ENCODE data around the gene CLP1. TPM values are rescaled to one million over a fixed set of nuclear protein-coding genes. Genes with fewer than 3 reads are reported as not detected.

The CLP1 gene
- total RNA-seq, 1 experiment from 2014 or later, result 16.9 TPM

DNA sequence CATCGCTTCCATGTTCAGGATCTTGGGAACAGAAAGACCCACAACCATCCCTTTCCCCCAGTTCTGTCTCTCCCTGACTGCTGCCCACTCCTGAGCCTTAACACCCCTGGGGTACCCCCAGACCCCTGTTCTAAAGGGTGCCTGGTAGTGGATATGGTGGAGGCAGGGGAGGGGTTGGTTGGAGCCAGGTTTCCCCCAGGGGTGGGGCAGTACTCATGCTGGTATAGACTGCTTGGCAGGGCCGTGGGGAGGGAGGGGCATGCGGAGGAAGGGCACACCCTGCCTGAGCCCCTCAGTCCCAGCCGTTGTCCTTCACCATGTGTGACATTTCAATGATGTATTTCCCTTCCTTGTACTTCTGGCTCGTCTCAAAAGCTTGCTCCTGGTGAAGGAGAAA lies 11.9 kb upstream of the CLP1 start:
- H3K36me3 ChIP-seq (ENCODE audit: insufficient read depth, low read length), result no peaks in the 10 kb centered on the region
- no peaks in the 10 kb centered on the region for H3K9me2 ChIP-seq (replicated peaks; ENCODE audit: insufficient read depth, low read length)
- H3K27me3 ChIP-seq (ENCODE audit: low read length), result no peaks in the 10 kb centered on the region; the same call in 1 of the 2 replicates
- no peaks in the 10 kb centered on the region for H3K79me2 ChIP-seq (ENCODE audit: low read length)
- no peak overlapping the region for H3K4me3 ChIP-seq (ENCODE audit: low read length)
- no peaks in the 10 kb centered on the region for H3K9me3 ChIP-seq (ENCODE audit: low read length)
- no peak overlapping the region for H2AFZ ChIP-seq (ENCODE audit: low read length)
- H4K20me1 ChIP-seq (ENCODE audit: insufficient read depth, low read depth, low read length), result no peaks in the 10 kb centered on the region
- H3K4me2 ChIP-seq (ENCODE audit: low read depth, low read length, poor library complexity, severe bottlenecking), result no peak overlapping the region
- H3K27ac ChIP-seq (ENCODE audit: low read length), result no peak overlapping the region
- H3K9ac ChIP-seq (ENCODE audit: low read length), result no peak overlapping the region
- no peak for DNase-seq
- H3K4me1 ChIP-seq (ENCODE audit: low read length), result peaks cover 11% of the 10 kb centered on the region

GRCh38 chr11:57646194-57646798 lies 11.3 kb upstream of the CLP1 start:
- peaks cover 8% of the 10 kb centered on the region for H3K4me1 ChIP-seq (ENCODE audit: low read length)
- H3K9ac ChIP-seq (ENCODE audit: low read length), result no peak overlapping the region
- no peaks in the 10 kb centered on the region for H4K20me1 ChIP-seq (ENCODE audit: insufficient read depth, low read depth, low read length)
- H3K27ac ChIP-seq (ENCODE audit: low read length), result no peak overlapping the region
- H3K9me3 ChIP-seq (ENCODE audit: low read length), result no peaks in the 10 kb centered on the region
- no peaks in the 10 kb centered on the region for H3K36me3 ChIP-seq (ENCODE audit: insufficient read depth, low read length)
- H3K4me2 ChIP-seq (ENCODE audit: low read depth, low read length, poor library complexity, severe bottlenecking), result no peak overlapping the region
- H3K4me3 ChIP-seq (ENCODE audit: low read length), result no peak overlapping the region
- no peak overlapping the region for H2AFZ ChIP-seq (ENCODE audit: low read length)
- no peaks in the 10 kb centered on the region; the same call in 1 of the 2 replicates for H3K27me3 ChIP-seq (ENCODE audit: low read length)
- no peaks in the 10 kb centered on the region for H3K9me2 ChIP-seq (replicated peaks; ENCODE audit: insufficient read depth, low read length)
- no peaks in the 10 kb centered on the region for H3K79me2 ChIP-seq (ENCODE audit: low read length)
- DNase-seq, result no peak

DNA sequence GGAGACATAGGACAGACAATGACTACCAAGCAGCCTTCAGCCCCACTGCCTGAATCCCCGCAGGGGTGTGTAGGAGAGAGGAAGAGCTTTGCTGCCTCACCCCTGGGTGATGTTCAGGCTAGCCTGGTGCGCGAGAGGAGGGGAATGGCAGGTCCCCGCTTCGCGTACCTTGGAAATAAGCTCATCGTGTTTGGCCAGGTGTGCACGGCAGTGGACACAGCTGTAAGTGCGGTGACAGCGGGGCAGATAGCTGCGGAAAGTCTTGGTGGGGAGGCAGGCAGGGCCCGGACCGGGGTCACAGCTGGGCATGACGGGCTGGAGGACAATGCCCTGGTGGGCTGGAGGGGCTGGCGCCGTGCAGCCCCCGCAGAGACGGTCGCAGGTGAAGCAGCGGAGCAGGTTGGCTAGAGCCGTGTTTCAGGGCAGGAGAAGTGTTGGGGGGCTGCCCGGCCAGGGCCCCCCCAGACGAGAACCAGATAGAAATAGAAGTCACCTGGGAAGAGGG lies 10.7 kb upstream of the CLP1 start:
- H3K9ac ChIP-seq (ENCODE audit: low read length), result no peak overlapping the region
- no peaks in the 10 kb centered on the region for H4K20me1 ChIP-seq (ENCODE audit: insufficient read depth, low read depth, low read length)
- H3K27ac ChIP-seq (ENCODE audit: low read length), result no peak overlapping the region
- no peak for DNase-seq
- H2AFZ ChIP-seq (ENCODE audit: low read length), result no peak overlapping the region
- H3K36me3 ChIP-seq (ENCODE audit: insufficient read depth, low read length), result no peaks in the 10 kb centered on the region
- no peaks in the 10 kb centered on the region; the same call in 1 of the 2 replicates for H3K27me3 ChIP-seq (ENCODE audit: low read length)
- no peak overlapping the region for H3K4me3 ChIP-seq (ENCODE audit: low read length)
- no peak overlapping the region for H3K4me2 ChIP-seq (ENCODE audit: low read depth, low read length, poor library complexity, severe bottlenecking)
- H3K4me1 ChIP-seq (ENCODE audit: low read length), result peaks cover 8% of the 10 kb centered on the region
- no peaks in the 10 kb centered on the region for H3K9me3 ChIP-seq (ENCODE audit: low read length)
- H3K9me2 ChIP-seq (replicated peaks; ENCODE audit: insufficient read depth, low read length), result no peaks in the 10 kb centered on the region
- no peaks in the 10 kb centered on the region for H3K79me2 ChIP-seq (ENCODE audit: low read length)

- no peak overlapping the region for H3K4me3 ChIP-seq (ENCODE audit: low read length)
- no peak overlapping the region for H3K9ac ChIP-seq (ENCODE audit: low read length)
- no peak for DNase-seq
- H2AFZ ChIP-seq (ENCODE audit: low read length), result no peak overlapping the region
- H3K27me3 ChIP-seq (ENCODE audit: low read length), result no peaks in the 10 kb centered on the region; the same call in 1 of the 2 replicates
- no peaks in the 10 kb centered on the region for H3K9me2 ChIP-seq (replicated peaks; ENCODE audit: insufficient read depth, low read length)
- H3K9me3 ChIP-seq (ENCODE audit: low read length), result no peaks in the 10 kb centered on the region
- H3K4me1 ChIP-seq (ENCODE audit: low read length), result peaks cover 8% of the 10 kb centered on the region
- H3K4me2 ChIP-seq (ENCODE audit: low read depth, low read length, poor library complexity, severe bottlenecking), result no peak overlapping the region
- H4K20me1 ChIP-seq (ENCODE audit: insufficient read depth, low read depth, low read length), result no peaks in the 10 kb centered on the region
- H3K36me3 ChIP-seq (ENCODE audit: insufficient read depth, low read length), result no peaks in the 10 kb centered on the region
- no peaks in the 10 kb centered on the region for H3K79me2 ChIP-seq (ENCODE audit: low read length)
- H3K27ac ChIP-seq (ENCODE audit: low read length), result no peak overlapping the region
Measured at GRCh38 chr11:57647372-57647771, 10.2 kb upstream of the CLP1 start.

GRCh38 chr11:57647960-57648800 lies 9.4 kb upstream of the CLP1 start:
- no peak overlapping the region for H3K9ac ChIP-seq (ENCODE audit: low read length)
- H3K27ac ChIP-seq (ENCODE audit: low read length), result no peak overlapping the region
- H4K20me1 ChIP-seq (ENCODE audit: insufficient read depth, low read depth, low read length), result no peaks in the 10 kb centered on the region
- no peak for DNase-seq
- H3K4me1 ChIP-seq (ENCODE audit: low read length), result peaks cover 8% of the 10 kb centered on the region
- H3K36me3 ChIP-seq (ENCODE audit: insufficient read depth, low read length), result no peaks in the 10 kb centered on the region
- H3K4me2 ChIP-seq (ENCODE audit: low read depth, low read length, poor library complexity, severe bottlenecking), result no peak overlapping the region
- H2AFZ ChIP-seq (ENCODE audit: low read length), result no peak overlapping the region
- H3K79me2 ChIP-seq (ENCODE audit: low read length), result no peaks in the 10 kb centered on the region
- H3K9me2 ChIP-seq (replicated peaks; ENCODE audit: insufficient read depth, low read length), result no peaks in the 10 kb centered on the region
- H3K27me3 ChIP-seq (ENCODE audit: low read length), result no peaks in the 10 kb centered on the region; the same call in 1 of the 2 replicates
- H3K4me3 ChIP-seq (ENCODE audit: low read length), result no peak overlapping the region
- no peaks in the 10 kb centered on the region for H3K9me3 ChIP-seq (ENCODE audit: low read length)

DNA sequence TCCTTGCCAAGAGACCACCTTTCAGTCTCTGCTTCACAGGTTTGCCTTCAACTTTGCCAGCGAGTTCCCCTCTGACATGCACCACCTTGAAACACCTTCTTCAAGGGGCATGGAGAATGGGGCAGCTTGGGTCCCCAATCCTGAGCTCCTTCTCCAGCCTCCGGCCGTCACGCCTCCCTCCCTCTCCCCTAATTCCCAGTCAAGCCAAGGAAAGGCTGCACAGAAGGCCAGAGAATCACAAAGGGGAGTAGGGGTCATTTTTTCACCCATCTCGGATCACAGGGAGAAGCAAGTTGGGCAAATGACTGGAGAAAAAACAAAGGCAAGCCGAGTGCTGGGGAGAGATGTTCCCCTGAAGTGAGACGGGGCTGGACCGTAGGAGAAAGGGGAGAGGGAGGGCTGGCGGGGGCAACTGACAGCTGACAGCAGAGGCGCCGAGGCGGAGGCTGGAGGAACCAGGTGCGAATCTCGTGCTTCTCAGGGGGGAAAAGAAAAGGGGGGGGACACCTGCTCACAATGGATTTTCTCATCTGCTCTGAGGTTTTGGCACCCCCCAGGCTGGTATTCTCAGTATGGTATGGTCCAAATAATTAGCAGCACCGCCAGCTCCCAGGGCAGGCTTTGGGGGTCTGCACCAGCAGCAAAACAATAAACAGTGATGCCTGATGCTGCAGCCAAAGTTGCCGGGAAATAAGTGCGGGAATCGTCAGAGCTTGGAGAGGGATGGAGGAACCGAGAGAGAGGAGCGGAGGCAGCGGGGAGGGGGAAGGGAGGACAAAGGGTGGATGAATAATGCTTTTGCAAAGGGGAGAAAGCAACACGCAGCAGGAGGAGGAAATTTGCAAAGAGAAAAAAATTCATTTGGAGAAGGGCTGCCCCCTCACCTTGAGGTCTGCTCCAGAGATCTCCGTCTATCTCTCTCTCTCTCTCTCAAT lies 8.5 kb upstream of the CLP1 start:
- no peaks in the 10 kb centered on the region for H3K9me3 ChIP-seq (ENCODE audit: low read length)
- H3K9ac ChIP-seq (ENCODE audit: low read length), result peak overlapping the region; percentile 14; the same call in 1 of the 2 replicates
- no peaks in the 10 kb centered on the region for H3K9me2 ChIP-seq (replicated peaks; ENCODE audit: insufficient read depth, low read length)
- H3K4me3 ChIP-seq (ENCODE audit: low read length), result no peak overlapping the region
- no peak overlapping the region for H3K27ac ChIP-seq (ENCODE audit: low read length)
- H3K79me2 ChIP-seq (ENCODE audit: low read length), result no peaks in the 10 kb centered on the region
- H3K4me1 ChIP-seq (ENCODE audit: low read length), result peaks cover 8% of the 10 kb centered on the region
- no peaks in the 10 kb centered on the region for H4K20me1 ChIP-seq (ENCODE audit: insufficient read depth, low read depth, low read length)
- DNase-seq, result peak; percentile 48
- H3K4me2 ChIP-seq (ENCODE audit: low read depth, low read length, poor library complexity, severe bottlenecking), result peak overlapping the region; percentile 32
- no peak overlapping the region for H2AFZ ChIP-seq (ENCODE audit: low read length)
- no peaks in the 10 kb centered on the region; the same call in 1 of the 2 replicates for H3K27me3 ChIP-seq (ENCODE audit: low read length)
- no peaks in the 10 kb centered on the region for H3K36me3 ChIP-seq (ENCODE audit: insufficient read depth, low read length)

- DNase-seq, result no peak
- Histone ChIP-seq H3K4me1 (ENCODE audit: low read length) (peaks cover 8% of the 10 kb centered on the region), H3K27ac (ENCODE audit: low read length) (no peak within 1 kb of the TSS), H2AFZ (ENCODE audit: low read length) (no peak within 1 kb of the TSS), H3K4me2 (ENCODE audit: low read depth, low read length, poor library complexity, severe bottlenecking) (peak within 1 kb of the TSS; percentile 32), H3K79me2 (ENCODE audit: low read length) (no peaks in the 10 kb centered on the region), H3K27me3 (ENCODE audit: low read length) (no peaks in the 10 kb centered on the region; the same call in 1 of the 2 replicates), H3K9ac (ENCODE audit: low read length) (peak within 1 kb of the TSS; percentile 14; the same call in 1 of the 2 replicates), H4K20me1 (ENCODE audit: insufficient read depth, low read depth, low read length) (no peaks in the 10 kb centered on the region), H3K36me3 (ENCODE audit: insufficient read depth, low read length) (no peaks in the 10 kb centered on the region), H3K9me2 (replicated peaks; ENCODE audit: insufficient read depth, low read length) (no peaks in the 10 kb centered on the region), H3K9me3 (ENCODE audit: low read length) (no peaks in the 10 kb centered on the region), H3K4me3 (ENCODE audit: low read length) (no peak within 1 kb of the TSS)
Measured at GRCh38 chr11:57649826-57650738, 7.5 kb upstream of the CLP1 start, which contains the start of gene YPEL4. YPEL4 (minus strand) TSS chr11:57649912; CDS start chr11:57647107, 2,805 bp downstream.

Measured in Karpas-422 (cell line).